ENCODE results near the gene SRP72.
"Not testable (repeated sequence)": the region's sequence is repeated elsewhere in the genome, so short reads cannot be mapped to it uniquely, and the experiment has no call there.

The SRP72 gene, protein sequence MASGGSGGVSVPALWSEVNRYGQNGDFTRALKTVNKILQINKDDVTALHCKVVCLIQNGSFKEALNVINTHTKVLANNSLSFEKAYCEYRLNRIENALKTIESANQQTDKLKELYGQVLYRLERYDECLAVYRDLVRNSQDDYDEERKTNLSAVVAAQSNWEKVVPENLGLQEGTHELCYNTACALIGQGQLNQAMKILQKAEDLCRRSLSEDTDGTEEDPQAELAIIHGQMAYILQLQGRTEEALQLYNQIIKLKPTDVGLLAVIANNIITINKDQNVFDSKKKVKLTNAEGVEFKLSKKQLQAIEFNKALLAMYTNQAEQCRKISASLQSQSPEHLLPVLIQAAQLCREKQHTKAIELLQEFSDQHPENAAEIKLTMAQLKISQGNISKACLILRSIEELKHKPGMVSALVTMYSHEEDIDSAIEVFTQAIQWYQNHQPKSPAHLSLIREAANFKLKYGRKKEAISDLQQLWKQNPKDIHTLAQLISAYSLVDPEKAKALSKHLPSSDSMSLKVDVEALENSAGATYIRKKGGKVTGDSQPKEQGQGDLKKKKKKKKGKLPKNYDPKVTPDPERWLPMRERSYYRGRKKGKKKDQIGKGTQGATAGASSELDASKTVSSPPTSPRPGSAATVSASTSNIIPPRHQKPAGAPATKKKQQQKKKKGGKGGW

DNA sequence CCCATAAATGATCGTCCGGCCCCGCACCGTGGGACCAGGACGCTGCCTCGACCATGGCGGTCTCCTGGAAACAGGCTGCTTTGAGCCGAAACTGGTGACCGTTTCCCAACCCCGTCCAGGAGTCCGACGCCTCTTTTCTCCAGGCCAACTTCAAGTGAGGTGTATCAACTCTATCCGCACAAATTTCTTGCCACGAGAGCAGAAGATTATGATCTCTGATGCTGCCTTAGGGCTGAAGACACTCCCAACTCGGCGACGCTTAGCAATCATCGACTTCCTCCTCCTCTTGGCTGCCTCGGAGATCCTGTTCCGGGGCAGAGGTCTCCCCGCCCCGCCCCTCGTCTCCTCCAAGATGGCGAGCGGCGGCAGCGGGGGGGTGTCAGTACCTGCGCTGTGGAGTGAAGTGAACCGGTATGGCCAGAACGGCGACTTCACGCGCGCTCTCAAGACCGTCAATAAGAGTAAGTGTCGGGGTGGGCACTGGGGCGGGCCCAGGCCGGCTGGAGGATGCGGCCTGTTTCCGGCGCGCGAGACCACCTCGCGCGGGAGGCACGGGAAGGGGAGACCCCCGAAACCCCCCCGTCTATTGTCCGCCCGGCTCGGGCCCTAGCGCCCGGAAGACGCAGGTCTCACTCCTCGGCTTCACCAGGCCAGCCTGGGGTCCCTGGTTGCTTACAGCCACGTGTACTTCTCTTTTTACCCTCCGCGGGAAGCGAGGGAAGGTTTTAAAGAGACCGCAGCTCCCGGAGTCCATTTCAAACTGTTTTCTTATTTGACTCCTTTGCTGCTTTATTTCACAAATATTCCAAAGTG lies at the start of gene SRP72:
Gene SRP72 (plus strand): TSS at position 334 of the 813 bp plus-strand sequence. CDS start 19 bp downstream, at position 353.
- peak; percentile 90 for DNase-seq (ENCODE audit: low spot score)

DNA sequence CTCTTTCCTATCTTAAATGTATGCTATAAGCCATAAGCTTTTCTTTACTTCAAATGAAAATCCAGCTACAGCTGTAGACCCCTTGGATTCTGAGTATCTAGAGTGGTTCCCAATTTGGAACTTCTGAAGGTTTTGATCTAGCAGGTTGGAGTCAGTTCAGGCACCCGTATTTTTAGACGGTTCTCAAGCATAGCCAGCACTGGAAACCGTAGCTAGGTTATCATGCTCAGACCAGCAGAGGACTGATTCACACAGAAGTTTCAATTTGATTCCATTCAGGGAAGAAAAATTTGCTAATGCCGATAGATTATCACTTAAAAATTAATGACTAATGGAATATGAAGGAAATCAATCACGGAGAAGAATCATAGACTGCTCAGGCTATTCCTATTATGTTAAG lies 43.2 kb upstream of the SRP72 start:
- DNase-seq (ENCODE audit: low spot score) = no peak

DNA sequence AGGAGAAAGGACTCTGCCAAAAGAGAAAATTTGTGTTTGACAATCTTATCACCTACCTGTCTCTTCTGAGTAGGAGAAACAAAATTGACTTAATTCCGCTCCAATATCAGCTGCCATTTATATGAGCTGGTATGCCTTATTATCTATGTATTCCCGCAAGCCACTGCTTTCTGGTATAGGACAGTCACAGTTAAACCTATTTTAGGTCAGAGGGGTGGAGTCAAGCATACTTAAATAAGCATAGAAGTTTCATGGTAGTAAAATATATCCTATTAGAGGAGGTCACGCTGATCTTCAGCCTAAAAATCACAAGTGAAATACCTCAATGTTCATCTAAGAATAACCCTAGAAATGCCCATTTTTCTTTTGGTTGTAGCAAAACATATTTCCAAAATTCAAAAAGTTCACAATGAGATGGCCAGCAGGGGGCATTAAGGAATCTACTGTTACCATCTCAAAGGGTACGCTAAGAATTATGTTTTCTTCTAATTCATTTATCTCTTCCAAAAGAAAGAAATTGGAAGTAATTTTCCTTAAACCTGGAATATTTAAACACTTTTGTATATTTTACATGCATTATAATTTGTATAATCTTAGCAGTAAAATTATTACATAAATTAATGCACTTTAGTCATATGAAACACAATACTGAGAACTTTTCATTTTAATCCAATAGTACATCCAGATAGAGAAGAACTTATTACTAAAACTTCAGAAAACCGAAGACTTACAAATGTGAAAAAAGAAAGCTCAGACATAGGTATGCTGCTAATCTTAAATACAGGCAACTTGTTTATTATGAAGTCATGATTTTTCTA lies 42.5 kb upstream of the SRP72 start:
- DNase-seq (ENCODE audit: low spot score) = peak; percentile 33

DNA sequence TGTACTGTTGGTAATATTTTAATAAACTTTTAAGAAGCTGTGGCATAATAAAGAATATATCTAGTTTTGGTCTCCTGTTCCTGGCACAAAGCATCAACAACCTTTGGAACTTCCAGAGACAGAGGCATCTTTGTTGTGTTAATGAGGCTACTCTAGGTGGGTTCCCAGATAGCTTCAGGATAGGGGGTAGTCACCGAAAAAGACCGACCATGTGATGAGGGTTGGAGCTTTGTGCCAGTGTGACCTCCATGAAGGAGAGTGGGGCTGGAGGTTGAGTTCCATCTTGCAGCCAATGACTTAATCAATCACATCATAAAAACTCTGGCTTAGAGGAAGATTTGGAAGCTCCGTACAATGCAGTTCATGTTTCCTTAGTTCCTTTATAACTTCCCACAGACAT lies 41.9 kb upstream of the SRP72 start:
- no peak for DNase-seq (ENCODE audit: low spot score)

DNA sequence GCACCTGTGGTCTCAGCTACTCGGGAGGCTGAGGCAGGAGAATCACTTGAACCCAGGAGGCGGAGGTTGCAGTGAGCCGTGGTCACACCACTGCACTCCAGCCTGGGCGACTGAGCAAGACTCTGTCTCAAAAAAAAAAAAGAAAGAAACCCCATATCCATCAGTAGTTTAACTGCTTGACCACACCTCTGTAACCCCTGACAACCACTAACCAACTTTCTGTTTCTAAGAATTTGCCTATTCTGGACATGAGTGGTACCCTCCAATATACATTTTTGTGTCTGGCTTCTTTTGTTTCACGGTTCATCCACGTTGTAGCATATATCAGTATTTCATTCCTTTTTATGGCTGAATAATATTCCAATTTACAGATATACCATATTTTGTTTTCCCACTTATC lies 41.1 kb upstream of the SRP72 start:
- DNase-seq (ENCODE audit: low spot score) = no peak

DNA sequence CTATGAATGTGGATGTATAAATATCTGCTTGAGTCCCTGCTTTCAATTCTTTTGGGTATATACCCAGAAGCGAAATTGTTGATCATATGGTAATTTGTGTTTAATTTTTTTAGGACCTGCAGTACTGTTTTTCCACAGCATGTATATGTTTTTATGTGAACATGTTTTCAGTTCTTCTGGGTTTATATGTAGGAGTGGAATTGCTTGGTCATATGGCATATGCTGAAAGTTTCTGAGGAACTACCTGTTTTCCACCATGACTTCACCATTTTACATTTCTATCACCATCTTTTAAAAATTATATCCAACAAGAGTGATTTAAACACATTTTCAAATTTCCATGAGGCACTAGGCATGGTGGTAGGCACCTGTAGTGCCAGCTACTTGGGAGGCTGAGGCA lies 40.2 kb upstream of the SRP72 start:
- no peak for DNase-seq (ENCODE audit: low spot score)

DNA sequence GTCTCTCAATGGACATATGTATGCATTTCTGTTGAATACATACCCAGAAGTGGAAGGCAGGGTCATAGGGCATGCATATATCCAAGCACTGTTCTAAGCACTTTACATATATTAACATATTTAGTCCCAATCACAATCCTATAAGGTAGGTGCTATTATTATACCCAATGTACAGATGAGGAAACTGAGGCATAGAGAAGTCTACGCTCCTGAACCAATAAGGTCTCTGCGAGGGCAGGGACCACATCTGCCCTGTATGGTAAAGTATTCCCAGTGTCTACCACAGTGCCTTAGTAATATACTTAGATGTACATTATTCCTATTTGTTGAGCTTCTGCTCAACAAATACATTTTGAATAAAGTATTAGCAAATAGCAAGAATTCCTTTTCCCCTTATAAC lies 37.2 kb upstream of the SRP72 start:
- DNase-seq (ENCODE audit: low spot score) = no peak

DNA sequence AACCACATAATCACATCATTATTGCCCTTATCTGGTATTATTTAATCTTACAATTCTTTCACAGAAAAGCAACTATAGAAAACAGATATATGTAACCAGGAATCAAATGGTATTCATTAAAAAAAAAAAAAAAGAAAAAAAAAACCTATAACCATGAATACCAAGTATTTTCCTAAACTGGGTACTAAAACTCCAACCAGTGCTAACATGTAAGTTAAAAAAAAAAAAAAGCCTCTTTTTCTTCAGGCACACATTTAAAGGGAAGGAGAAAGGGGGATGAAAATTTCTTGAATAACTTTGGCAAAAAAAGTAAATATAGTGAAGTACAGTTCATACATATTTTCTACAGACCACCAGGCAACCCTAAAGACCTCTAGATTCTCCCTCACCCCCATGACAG lies 34.1 kb upstream of the SRP72 start:
- DNase-seq (ENCODE audit: low spot score) = no peak

DNA sequence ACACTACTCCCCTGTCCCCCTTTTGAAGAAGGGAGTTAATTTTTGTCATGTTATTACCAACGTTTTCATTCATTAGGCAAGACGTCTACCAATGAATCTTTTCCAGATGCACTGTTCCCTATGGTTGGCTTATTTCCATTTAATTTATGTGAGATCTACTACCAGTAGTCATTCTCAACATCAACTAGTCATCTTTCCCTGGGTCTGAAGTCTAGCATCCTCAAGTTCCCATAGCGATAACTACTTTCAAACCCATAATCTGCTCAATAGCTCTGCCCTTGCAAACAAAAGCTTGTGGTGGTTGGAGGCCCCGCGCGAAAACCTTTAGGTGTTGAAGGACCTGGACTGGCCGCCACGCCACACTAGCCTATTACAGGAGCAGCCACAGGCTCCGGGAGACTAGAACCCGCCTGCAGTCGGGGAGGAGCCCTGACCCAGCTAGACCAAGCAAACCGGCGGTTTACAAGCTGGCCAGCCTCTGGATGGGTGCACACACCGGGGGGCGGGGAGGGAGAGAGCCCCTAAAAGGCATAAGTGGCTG lies 32.7 kb upstream of the SRP72 start:
- DNase-seq (ENCODE audit: low spot score) = peak; percentile 23

DNA sequence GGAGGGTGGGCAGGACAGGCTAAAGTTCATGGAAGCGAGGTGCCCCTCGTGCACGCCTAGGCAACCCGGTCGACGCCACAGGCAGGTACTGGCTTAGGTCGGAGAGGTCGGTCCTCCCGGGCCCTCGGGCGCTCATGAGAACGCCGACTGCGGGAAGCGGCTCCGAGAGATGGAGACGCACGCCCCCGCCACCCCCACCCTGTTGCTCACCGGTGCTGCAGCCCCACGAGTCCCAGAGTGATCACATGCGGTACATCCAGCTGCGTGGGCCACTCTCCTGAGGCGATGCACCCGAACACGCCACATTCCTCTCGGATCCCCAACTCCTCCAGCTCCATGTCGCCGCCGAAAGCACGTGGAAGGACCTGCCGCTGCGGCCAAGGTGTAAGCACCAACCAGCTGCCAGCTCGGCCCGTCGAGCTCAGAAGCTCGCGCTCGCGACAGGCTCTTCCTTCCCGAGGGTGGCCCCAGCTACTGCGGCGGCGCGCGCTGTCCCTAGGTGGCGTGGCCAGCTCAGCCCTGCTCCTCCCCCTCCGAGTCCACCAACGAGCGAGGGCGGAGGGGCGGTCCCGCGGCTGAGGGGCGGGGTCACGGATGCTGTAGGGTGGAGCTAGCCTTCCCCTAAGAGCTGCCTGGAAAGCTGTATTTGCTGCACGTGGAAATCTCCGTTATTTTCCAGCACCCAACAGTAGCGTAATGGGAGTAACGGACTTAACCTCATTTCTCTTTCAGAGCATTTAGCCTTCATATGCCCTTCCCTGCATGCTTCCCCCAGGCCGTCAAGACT lies 32.1 kb upstream of the SRP72 start, which contains the start of gene PPAT:
Gene PPAT (minus strand): TSS at position 476 of the 787 bp plus-strand sequence. CDS start 138 bp downstream, at position 338.
- DNase-seq (ENCODE audit: low spot score) = peak; percentile 97

DNA sequence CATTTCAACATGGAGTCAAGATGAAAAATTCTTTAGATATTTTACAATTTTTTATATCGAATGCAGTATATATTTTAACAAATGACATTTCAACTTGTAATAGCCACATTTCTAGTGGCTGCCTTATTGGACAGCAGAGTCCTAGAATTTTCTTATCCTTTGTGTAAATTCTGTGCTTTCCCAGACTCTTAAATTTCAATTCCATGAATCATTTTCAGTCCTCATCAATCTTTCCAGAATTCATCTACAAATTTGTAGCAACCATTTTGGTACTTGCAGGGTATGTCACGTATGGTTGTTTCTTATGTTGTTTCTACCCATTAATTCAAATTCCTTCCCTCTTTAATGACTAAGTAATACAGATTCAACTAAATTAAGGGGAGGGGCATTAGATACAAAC lies 28.7 kb upstream of the SRP72 start:
- no peak for DNase-seq (ENCODE audit: low spot score)

DNA sequence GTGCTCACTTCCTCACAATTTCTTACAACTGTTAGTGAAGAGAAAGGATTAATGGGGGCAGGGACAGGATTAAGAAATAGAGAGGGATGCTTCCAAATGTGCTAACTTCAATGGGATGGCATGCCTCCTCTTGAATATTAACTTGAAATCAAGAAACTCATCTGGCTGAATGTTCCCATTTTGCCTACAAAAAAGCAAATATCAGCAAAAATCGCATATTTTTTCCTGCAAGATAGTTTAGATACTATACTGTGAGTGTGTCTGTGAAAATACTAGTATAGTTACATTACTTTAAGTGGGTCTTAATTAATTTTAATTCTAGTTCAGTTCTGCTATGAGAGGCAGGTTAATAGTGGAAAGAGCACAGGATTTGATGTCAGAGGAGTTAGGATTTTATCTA lies 26.4 kb upstream of the SRP72 start:
- peak; percentile 14 for DNase-seq (ENCODE audit: low spot score)

DNA sequence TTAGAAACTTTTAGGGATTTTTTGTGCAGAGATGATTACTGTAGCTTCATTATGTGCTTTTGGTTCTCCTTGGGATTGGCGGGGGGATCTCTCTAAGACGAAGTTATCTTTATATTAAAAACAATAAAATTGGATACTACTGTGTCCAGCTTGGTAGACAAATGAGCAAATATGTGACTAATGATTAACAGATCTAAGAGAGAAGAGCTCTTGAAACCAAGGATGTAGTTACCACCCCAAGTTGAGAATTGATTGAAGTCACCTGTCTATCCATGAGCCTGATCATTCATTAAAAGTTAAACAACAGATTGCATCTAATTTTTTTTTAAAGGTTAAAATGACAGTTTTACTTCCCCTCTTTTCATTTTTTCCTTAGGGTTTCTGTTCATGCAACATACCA lies 22.7 kb upstream of the SRP72 start:
- DNase-seq (ENCODE audit: low spot score) = no peak

DNA sequence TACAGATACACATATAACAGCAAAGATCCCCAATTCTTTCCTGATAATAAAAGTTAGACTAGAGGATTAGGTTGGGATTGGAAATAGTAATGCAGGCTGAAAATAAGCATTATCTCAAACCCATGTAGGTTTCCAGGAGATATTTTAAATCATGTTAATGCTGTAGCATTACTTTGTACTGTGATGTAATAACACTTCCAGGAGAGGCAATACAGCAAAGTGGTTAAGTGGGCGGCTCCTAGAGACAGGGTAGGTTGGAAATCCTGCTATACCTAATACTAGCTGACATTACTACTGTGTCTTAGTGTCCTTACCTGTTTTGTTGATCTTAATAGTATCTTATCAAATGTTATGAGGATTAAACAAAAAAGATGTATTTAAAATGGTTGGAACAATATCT lies 21.7 kb upstream of the SRP72 start:
- no peak for DNase-seq (ENCODE audit: low spot score)

DNA sequence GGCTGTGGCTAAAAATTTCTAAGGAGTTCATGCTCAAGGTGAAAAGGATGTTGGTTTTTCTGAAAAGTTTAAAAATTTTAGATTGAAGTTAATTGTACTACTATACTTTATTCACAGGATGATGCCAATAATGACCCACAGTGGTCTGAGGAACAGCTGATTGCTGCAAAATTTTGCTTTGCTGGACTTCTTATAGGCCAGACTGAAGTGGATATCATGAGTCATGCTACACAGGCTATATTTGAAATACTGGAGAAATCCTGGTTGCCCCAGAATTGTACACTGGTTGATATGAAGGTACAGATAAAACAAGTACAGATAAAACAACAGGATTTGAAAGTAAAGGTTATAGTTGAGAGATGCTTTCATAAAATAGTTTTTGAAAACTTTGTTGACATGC lies 19.1 kb upstream of the SRP72 start:
- DNase-seq (ENCODE audit: low spot score) = no peak

DNA sequence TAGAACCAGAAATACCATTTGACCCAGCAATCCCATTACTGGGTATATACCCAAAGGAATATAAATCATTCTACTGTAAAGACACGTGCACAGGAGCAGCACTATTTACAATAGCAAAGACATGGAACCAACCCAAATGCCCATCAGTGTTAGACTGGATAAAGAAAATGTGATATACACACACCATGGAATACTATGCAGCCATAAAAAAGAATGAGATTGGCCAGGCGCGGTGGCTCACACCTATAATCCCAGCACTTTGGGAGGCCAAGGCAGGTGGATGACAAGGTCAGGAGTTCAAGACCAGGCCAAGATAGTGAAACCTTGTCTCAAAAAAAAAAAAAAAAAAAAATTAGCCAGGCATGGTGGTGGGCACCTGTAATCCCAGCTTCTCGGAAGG lies 17.9 kb upstream of the SRP72 start:
- not testable (repeated sequence) for DNase-seq (ENCODE audit: low spot score)

DNA sequence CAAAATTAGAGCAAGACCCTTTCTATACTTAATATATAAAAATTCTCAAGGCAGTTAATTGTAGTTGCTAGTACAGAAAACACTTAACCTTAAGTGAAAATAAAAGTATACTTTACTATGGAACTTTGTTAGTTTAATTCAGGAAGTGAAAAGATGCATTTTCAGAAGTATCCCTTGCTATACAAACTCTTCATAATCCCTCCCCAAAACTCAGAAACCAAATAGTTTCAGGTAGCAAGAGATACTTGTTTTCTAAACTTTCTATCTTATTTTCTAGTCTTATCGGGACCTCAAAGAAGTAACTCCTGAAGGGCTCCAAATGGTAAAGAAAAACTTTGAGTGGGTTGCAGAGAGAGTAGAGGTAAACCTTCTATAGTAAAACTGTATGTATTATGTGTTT lies 17.1 kb upstream of the SRP72 start:
- DNase-seq (ENCODE audit: low spot score) = no peak

DNA sequence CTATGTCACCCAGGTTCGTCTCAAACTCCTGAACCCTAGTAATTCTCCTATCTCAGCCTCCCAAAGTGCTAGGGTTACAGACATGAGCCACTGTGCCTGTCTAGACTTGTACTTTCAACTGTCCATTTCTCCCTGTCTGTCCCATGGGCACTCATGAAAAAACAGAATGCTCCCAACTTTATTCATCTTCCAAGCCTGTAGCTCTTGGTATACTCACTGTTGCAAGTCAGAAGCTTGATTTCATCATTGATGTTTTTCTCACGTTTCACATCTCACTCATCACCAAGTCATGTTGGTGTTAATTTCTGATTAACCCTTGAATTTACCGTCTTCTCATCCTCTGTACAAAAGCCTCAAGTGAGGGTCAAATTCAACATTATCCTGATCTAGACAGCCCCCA lies 7.3 kb upstream of the SRP72 start:
- DNase-seq (ENCODE audit: low spot score) = no peak

DNA sequence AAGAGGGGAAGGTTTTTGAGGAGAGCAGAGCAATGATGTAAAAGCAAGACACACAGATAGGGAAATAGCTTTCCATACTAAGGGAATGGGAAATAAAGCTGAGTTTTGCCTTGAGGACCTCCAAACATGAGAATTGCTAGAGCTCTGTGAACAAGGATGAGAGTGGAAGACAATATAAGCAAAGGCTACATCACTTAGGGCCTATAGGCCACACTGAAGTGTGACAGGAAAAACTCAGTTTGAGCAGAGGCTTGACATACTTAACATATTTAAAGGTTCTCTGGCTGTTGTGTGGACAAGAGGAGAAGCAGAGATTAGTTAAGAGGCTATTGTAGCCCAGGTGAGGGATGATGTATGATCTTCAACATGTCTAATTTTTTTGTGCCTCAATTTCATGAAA lies 5.3 kb upstream of the SRP72 start:
- DNase-seq (ENCODE audit: low spot score) = no peak

DNA sequence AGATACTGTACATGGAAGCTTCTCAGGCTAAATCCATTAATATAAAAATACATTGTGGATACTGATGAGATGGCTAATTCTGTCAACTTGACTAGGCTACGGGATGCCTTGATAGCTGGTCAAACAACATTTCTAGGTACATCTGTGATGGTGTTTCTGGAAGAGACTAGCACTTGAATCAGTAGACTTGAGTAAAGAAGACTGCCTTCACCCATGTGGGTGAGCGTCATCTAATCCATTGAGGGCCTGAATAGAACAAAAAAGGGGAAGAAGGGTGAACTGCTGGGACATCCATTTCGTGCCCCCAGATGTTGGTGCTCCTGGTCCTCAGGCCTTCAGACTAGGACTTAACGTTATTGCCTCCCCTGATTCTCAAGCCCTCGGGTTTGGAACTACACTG lies 3.7 kb upstream of the SRP72 start:
- DNase-seq (ENCODE audit: low spot score) = no peak

DNA sequence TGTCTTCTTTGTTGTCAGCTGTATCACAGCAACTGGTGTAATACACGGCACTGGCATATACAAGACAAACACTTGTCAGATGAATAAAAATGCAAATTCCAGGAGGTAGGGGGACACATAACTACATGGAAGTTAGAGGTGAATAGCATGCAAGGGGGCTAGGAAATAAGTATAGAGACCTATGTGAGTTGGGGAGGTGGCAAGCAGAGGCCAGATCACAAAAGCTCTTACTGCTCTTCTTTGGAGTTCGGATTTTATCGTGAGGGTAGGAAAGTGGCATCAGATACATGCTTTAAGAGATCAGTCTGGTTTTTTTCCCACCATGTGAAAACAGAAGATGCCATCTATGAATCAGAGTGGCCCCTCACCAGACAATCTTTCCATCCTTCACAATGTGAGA lies 2.8 kb upstream of the SRP72 start:
- no peak for DNase-seq (ENCODE audit: low spot score)
